ENCODE results near the gene PRUNE2. TPM values are rescaled to one million over a fixed set of nuclear protein-coding genes. Genes with fewer than 3 reads are reported as not detected.

Gene PRUNE2
- total and polyA plus RNA-seq, 11 donors = 0.51 to 7.7 (median 1.4) TPM

DNA sequence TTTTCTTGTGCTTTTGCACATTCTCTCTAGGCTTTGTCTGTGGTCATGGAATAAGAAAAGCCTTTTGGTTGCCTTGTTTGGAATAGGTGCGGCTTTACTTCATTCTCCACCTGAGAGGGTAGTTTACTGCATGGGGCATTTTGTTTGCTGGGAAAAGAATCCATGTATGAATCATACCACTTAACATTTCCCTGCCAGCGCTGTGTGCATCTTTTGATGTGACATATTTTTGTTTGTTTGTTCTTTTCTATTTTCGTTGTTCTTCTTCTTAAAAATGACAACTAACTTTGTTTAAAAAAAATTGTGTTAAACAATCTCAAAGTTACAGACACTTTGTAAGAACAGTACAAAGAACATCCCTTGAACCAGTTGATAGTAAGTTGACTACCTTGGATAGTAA is 333.8 kb downstream of the PRUNE2 start:
- no peak for DNase-seq
- intact Hi-C loops (cut with DNase I) = loop anchor here in 1 of 10 donors (5.0 kb wide), 1 partner anchor 115 kb away; the partner anchor contains the start of gene GCNT1

DNA sequence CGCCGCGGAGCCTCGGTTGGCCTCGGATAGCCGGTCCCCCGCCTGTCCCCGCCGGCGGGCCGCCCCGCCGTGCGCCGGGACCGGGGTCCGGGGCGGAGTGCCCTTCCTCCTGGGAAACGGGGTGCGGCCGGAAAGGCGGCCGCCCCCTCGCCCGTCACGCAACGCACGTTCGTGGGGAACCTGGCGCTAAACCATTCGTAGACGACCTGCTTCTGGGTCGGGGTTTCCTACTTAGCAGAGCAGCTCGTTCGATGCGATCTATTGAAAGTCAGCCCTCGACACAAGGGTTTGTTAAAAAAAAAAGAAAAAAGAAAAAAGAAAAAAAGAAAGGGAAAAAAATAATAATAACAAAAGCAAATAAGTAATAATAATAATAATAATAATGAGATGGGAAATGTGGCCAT is 334.2 kb downstream of the PRUNE2 start:
- H3K4me3 ChIP-seq = peak overlapping the region in 11 of 12 donors; percentile 22 to 62 (median 54)
- TF ChIP-seq POLR2A (IDR thresholded peaks at IDR 0.05) = no peak
- TF ChIP-seq, protein P1, sequence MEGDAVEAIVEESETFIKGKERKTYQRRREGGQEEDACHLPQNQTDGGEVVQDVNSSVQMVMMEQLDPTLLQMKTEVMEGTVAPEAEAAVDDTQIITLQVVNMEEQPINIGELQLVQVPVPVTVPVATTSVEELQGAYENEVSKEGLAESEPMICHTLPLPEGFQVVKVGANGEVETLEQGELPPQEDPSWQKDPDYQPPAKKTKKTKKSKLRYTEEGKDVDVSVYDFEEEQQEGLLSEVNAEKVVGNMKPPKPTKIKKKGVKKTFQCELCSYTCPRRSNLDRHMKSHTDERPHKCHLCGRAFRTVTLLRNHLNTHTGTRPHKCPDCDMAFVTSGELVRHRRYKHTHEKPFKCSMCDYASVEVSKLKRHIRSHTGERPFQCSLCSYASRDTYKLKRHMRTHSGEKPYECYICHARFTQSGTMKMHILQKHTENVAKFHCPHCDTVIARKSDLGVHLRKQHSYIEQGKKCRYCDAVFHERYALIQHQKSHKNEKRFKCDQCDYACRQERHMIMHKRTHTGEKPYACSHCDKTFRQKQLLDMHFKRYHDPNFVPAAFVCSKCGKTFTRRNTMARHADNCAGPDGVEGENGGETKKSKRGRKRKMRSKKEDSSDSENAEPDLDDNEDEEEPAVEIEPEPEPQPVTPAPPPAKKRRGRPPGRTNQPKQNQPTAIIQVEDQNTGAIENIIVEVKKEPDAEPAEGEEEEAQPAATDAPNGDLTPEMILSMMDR (IDR thresholded peaks at IDR 0.05) = no peak
- H3K36me3 ChIP-seq = no peaks in the 10 kb centered on the region
- H3K27me3 ChIP-seq = peaks cover 0 to 19% (median 0%) of the 10 kb centered on the region in 9 donors
- DNase-seq (peak in 3 of 5 donors; percentile 16 to 56 (median 29)), ATAC-seq (peak in 1 of 4 donors; percentile 22)
- H3K9me3 ChIP-seq = peaks cover 0 to 13% (median 1%) of the 10 kb centered on the region in 12 donors
- peak overlapping the region in 10 of 12 donors; percentile 18 to 86 (median 46) for H3K27ac ChIP-seq
- 10 to 50% (median 23%) methylated on average over 37 of the region's 37 CpGs for WGBS, 4 donors
- intact Hi-C loops (cut with DNase I) = loop anchor here in 1 of 10 donors (5.0 kb wide), 1 partner anchor 114 kb away; the partner anchor contains the start of gene GCNT1
- peaks cover 0 to 35% (median 0%) of the 10 kb centered on the region in 12 donors for H3K4me1 ChIP-seq

More for the DNA sequence above, 333.8 kb downstream of the PRUNE2 start:
- ATAC-seq = no peak
- Histone ChIP-seq H3K9me3 (peaks cover 0 to 13% (median 1%) of the 10 kb centered on the region in 12 donors), H3K27ac (peak overlapping the region in 3 of 12 donors; percentile 47 to 86 (median 63)), H3K4me1 (peaks cover 0 to 39% (median 0%) of the 10 kb centered on the region in 12 donors), H3K4me3 (peak overlapping the region in 9 of 12 donors; percentile 44 to 62 (median 56)), H3K36me3 (no peaks in the 10 kb centered on the region), H3K27me3 (peaks cover 0 to 19% (median 0%) of the 10 kb centered on the region in 9 donors)
- no peak for TF ChIP-seq POLR2A (IDR thresholded peaks at IDR 0.05)
- WGBS, 4 donors = 83 to 94% (median 87%) methylated on average over 3 of the region's 3 CpGs

DNA sequence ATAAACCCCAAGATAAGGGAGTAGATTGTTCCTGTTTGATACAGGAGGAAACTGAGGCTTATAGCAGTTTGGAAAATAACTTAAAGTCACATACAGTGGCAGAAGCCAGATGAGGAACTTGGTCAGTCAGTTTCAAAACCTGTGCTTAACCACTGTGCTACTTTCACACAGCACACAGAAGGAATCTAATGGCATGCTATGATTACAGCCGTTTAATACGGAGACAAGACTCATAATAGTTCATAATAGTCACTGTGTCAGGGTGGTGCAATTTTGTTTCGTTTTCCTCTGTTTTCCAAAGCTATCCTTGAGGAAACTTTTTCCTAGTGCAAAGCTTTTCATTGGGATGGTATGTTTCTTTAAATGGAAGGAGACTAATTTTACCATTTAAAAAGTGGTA is 334.6 kb downstream of the PRUNE2 start:
- WGBS, 4 donors = 32 to 61% (median 49%) methylated on average over 3 of the region's 3 CpGs
- H3K9me3 ChIP-seq = peaks cover 0 to 13% (median 1%) of the 10 kb centered on the region in 12 donors
- H3K27ac ChIP-seq = peak overlapping the region in 10 of 12 donors; percentile 18 to 86 (median 46)
- intact Hi-C loops (cut with DNase I) = loop anchor here in 1 of 10 donors (5.0 kb wide), 1 partner anchor 114 kb away; the partner anchor contains the start of gene GCNT1
- DNase-seq = no peak
- TF ChIP-seq, protein P1 (IDR thresholded peaks at IDR 0.05) = no peak
- TF ChIP-seq POLR2A (IDR thresholded peaks at IDR 0.05) = no peak
- H3K4me1 ChIP-seq = peaks cover 0 to 31% (median 0%) of the 10 kb centered on the region in 12 donors
- no peaks in the 10 kb centered on the region for H3K36me3 ChIP-seq
- H3K27me3 ChIP-seq = peaks cover 0 to 19% (median 0%) of the 10 kb centered on the region in 9 donors
- peak in 2 of 4 donors; percentile 46 to 61 for ATAC-seq
- peak overlapping the region in 11 of 12 donors; percentile 22 to 62 (median 54) for H3K4me3 ChIP-seq

DNA sequence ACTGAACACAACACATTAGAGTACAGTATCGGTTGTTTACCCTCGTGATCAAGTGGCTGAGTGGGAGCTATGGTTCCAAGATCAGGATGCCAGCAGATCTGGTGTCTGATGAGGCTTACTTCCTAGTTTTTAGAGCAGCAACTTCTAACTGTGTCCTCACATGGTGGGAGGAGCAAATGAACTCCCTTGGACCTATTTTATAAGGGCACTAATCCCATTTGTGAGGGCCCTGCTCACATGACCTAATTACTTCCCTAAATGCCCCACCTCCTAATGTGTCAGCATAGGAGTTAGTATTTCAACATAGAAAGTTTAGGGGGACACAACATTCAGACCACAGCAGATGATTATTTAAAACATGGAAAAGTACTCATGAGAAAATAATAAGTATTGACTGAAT is 335.1 kb downstream of the PRUNE2 start:
- intact Hi-C loops (cut with DNase I) = loop anchor here in 1 of 10 donors (5.0 kb wide), 1 partner anchor 114 kb away; the partner anchor contains the start of gene GCNT1
- Histone ChIP-seq H3K36me3 (no peaks in the 10 kb centered on the region), H3K4me3 (peak overlapping the region in 1 of 12 donors; percentile 59), H3K27ac (peak overlapping the region in 2 of 12 donors; percentile 63 to 86), H3K27me3 (peaks cover 0 to 19% (median 0%) of the 10 kb centered on the region in 9 donors), H3K4me1 (peaks cover 0 to 27% (median 0%) of the 10 kb centered on the region in 12 donors), H3K9me3 (peaks cover 0 to 13% (median 1%) of the 10 kb centered on the region in 12 donors)
- no peak for ATAC-seq
- DNase-seq = no peak
- TF ChIP-seq, protein P1 (IDR thresholded peaks at IDR 0.05) = no peak
- TF ChIP-seq POLR2A (IDR thresholded peaks at IDR 0.05) = no peak
- 95 to 100% (median 96%) methylated on average over 2 of the region's 2 CpGs for WGBS, 4 donors

All from heart left ventricle (tissue), 16 donors.